ENCODE data around the gene PDE5A. TPM values are rescaled to one million over a fixed set of nuclear protein-coding genes. Genes with fewer than 3 reads are reported as not detected.

Gene PDE5A
- total RNA-seq, 1 experiment from 2014 or later, result 0.89 TPM

- TF ChIP-seq, protein P1, sequence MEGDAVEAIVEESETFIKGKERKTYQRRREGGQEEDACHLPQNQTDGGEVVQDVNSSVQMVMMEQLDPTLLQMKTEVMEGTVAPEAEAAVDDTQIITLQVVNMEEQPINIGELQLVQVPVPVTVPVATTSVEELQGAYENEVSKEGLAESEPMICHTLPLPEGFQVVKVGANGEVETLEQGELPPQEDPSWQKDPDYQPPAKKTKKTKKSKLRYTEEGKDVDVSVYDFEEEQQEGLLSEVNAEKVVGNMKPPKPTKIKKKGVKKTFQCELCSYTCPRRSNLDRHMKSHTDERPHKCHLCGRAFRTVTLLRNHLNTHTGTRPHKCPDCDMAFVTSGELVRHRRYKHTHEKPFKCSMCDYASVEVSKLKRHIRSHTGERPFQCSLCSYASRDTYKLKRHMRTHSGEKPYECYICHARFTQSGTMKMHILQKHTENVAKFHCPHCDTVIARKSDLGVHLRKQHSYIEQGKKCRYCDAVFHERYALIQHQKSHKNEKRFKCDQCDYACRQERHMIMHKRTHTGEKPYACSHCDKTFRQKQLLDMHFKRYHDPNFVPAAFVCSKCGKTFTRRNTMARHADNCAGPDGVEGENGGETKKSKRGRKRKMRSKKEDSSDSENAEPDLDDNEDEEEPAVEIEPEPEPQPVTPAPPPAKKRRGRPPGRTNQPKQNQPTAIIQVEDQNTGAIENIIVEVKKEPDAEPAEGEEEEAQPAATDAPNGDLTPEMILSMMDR (IDR thresholded peaks at IDR 0.05; ENCODE audit: unreplicated experiment), result no peak
- Mint-ChIP-seq H3K36me3 (ENCODE audit: insufficient read depth, unreplicated experiment) (no peaks in the 10 kb centered on the region), H3K9me3 (ENCODE audit: unreplicated experiment) (no peaks in the 10 kb centered on the region), H3K27ac (ENCODE audit: low read depth, unreplicated experiment) (no peak overlapping the region), H3K4me1 (ENCODE audit: insufficient read depth, unreplicated experiment) (peaks cover 8% of the 10 kb centered on the region), H3K4me3 (ENCODE audit: unreplicated experiment) (no peak overlapping the region), H3K27me3 (ENCODE audit: insufficient read depth, unreplicated experiment) (no peaks in the 10 kb centered on the region)
- intact Hi-C loops (cut with micrococcal nuclease), result no loop called here
- ChIA-PET POLR2A (interaction anchor here (0.6 to 1.7 kb wide), 4 partner anchors 8 to 529 kb away, joined by 3 to 5 read pairs (median 3); no protein-coding TSS in a partner anchor), CTCF (interaction anchor here (0.6 to 0.8 kb wide), 2 partner anchors 10 to 166 kb away, joined by 3 read pairs; no protein-coding TSS in a partner anchor)
- DNase-seq (ENCODE audit: unreplicated experiment), result no peak
- no TSS peak for BruUV-seq (replicated peaks)
Observed at GRCh38 chr4:119525771-119526712, 102.6 kb downstream of the PDE5A start.

GRCh38 chr4:119525005-119525749 is 103.4 kb downstream of the PDE5A start:
- no TSS peak for BruUV-seq (replicated peaks)
- Mint-ChIP-seq H3K36me3 (ENCODE audit: insufficient read depth, unreplicated experiment) (peaks cover 4% of the 10 kb centered on the region), H3K27ac (ENCODE audit: low read depth, unreplicated experiment) (peak overlapping the region; percentile 8), H3K27me3 (ENCODE audit: insufficient read depth, unreplicated experiment) (no peaks in the 10 kb centered on the region), H3K9me3 (ENCODE audit: unreplicated experiment) (no peaks in the 10 kb centered on the region), H3K4me1 (ENCODE audit: insufficient read depth, unreplicated experiment) (peaks cover 8% of the 10 kb centered on the region), H3K4me3 (ENCODE audit: unreplicated experiment) (peak overlapping the region; percentile 4)
- intact Hi-C loops (cut with micrococcal nuclease), result no loop called here
- TF ChIP-seq, protein P1 (IDR thresholded peaks at IDR 0.05; ENCODE audit: unreplicated experiment), result no peak
- CTCF ChIA-PET, result interaction anchor here (0.8 kb wide), 1 partner anchor 11 kb away, joined by 3 read pairs; no protein-coding TSS in a partner anchor
- peak; percentile 36 for DNase-seq (ENCODE audit: unreplicated experiment)
- POLR2A ChIA-PET, result interaction anchor here (0.6 to 0.7 kb wide), 3 partner anchors 58 to 530 kb away, joined by 3 read pairs; no protein-coding TSS in a partner anchor

GRCh38 chr4:119523399-119523798 is 105.2 kb downstream of the PDE5A start:
- intact Hi-C loops (cut with micrococcal nuclease), result no loop called here
- Mint-ChIP-seq H3K4me3 (ENCODE audit: unreplicated experiment) (no peak overlapping the region), H3K27ac (ENCODE audit: low read depth, unreplicated experiment) (no peak overlapping the region), H3K9me3 (ENCODE audit: unreplicated experiment) (no peaks in the 10 kb centered on the region), H3K27me3 (ENCODE audit: insufficient read depth, unreplicated experiment) (no peaks in the 10 kb centered on the region), H3K4me1 (ENCODE audit: insufficient read depth, unreplicated experiment) (peaks cover 8% of the 10 kb centered on the region), H3K36me3 (ENCODE audit: insufficient read depth, unreplicated experiment) (peaks cover 13% of the 10 kb centered on the region)
- TF ChIP-seq, protein P1 (IDR thresholded peaks at IDR 0.05; ENCODE audit: unreplicated experiment), result no peak
- ChIA-PET POLR2A (no interaction called here), CTCF (no interaction called here)
- no TSS peak for BruUV-seq (replicated peaks)
- no peak for DNase-seq (ENCODE audit: unreplicated experiment)

GRCh38 chr4:119521268-119521667 is 107.3 kb downstream of the PDE5A start:
- BruUV-seq (replicated peaks), result no TSS peak
- CTCF ChIA-PET, result no interaction called here
- intact Hi-C loops (cut with micrococcal nuclease), result no loop called here
- Mint-ChIP-seq H3K9me3 (ENCODE audit: unreplicated experiment) (no peaks in the 10 kb centered on the region), H3K27me3 (ENCODE audit: insufficient read depth, unreplicated experiment) (no peaks in the 10 kb centered on the region), H3K36me3 (ENCODE audit: insufficient read depth, unreplicated experiment) (peaks cover 23% of the 10 kb centered on the region), H3K4me1 (ENCODE audit: insufficient read depth, unreplicated experiment) (peaks cover 8% of the 10 kb centered on the region), H3K4me3 (ENCODE audit: unreplicated experiment) (no peak overlapping the region), H3K27ac (ENCODE audit: low read depth, unreplicated experiment) (no peak overlapping the region)
- TF ChIP-seq, protein P1 (IDR thresholded peaks at IDR 0.05; ENCODE audit: unreplicated experiment), result no peak
- POLR2A ChIA-PET, result interaction anchor here (0.6 kb wide), 1 partner anchor 22 kb away, joined by 3 read pairs; no protein-coding TSS in a partner anchor
- DNase-seq (ENCODE audit: unreplicated experiment), result no peak
